Measurements from ENCODE around the gene PRM2.

The PRM2 gene

DNA sequence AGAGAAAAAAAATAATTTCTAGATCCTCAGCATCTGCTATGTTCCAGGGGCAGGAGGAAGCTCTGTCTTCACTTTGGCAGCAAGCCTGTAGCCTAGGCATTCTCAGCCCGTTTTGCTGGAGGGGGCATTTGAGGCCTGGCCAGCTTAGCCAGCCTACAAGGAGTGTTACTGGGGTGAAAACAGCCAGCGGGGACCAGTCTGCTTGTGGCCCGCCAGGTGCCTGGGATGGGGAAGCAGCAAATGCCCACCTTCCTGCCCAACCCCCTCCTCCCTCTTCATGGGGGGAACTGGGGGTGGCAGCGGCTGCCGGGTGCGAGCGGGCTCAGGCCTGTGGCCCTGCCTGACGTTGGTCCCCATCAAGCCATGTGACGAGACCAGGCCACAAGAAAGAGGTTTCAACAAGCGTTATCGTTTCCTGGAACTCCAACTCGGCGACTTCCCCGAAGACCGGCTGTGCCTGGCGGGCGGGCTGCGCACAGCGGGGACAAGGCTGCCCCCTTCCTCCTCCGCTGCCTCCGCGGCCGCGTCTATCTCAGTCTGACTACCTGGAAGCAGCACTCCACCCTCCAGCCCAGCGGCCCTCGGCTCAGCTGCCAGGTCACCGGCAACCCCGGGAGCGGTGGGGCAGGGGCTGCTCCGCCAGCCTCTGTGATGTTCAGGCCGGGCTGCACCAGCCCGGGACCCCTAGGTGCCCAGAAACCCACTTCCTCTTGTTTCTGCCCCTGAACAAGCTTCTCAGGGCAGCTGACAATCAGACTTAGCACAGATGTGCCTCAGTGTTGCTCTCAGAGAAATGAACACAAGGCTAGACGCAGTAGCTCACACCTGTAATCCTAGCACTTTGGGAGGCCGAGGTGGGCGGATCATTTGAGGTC lies 43.2 kb downstream of the PRM2 start:
- peak; percentile 85 to 89 (median 87) for DNase-seq (ENCODE audit: low read depth in 2 of 3, low spot score in 2 of 3)

DNA sequence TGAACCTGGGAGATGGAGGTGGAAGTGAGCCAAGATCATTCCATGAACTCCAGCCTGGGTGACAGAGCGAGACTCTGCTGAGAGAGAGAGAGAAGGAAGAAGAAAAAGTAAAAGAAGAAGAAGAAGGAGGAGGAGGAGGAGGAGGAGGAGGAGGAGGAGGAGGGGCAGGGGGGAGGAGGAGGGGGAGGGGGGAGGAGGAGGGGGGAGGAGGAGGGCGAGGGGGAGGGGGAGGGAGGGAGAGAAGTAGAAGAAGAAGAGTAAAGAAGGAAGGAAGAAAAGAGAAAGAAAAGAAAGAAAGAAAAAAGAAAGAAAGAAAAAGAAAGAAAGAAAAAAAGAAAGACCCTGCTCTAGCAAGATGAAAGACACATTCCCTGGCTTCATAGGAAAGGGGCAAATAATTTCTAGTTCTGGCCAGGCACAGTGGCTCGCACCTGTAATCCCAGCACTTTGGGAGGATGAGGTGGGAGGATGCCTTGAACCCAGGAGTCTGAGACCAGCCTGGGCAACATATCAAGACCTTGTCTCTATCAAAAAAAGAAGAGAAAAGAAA lies 43.9 kb downstream of the PRM2 start:
- DNase-seq (ENCODE audit: low read depth in 2 of 3, low spot score in 2 of 3), result no peak

DNA sequence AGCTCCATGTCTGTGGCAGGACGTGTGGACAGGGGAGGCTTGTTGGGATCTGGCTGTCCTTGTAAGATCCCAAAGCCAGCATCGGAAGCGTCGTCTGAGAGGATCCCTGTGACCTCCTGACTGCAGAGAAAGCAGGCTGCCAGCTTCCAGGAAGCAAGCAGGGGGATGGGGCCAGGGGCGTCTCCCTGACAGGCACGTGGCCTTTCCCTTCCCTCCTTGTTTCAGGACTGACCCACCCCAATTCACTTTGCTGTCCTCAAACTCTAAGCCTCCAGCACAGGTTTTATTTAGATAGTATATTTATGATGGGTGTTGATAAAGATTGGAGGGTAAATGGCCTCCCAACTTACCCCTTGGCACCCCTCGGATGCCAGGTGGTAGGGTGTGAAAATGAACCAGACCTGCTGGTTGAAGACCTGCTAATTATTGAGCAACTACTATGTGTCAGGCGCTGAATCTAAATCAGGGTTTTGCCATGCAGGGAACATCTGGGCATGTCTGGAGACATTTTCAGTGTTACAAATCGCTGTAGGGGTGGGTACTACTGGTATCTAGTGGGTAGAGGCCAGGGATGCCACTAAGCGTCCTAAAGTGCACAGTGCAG lies 44.8 kb downstream of the PRM2 start:
- DNase-seq (ENCODE audit: low read depth in 2 of 3, low spot score in 2 of 3), result no peak

DNA sequence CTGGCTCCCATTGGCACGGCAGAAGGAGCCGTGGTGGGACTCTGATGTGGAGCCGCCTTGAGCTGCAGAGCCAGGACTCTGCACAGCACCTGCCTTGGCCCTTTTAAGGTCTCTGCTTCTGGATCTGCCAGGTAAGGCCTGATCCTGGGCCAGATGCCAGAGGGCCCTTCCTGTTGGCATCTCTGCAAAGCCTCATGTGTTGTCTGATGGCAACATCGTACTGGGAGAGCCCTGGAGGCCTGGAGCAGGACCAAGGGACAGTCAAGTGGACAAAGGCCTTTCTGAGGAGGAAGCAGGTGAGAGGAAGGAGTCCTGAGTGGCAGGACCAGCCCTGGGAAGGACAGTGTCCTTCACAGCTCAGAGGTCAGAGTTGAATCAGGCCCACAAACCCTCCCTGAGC lies 46.4 kb downstream of the PRM2 start:
- no peak for DNase-seq (ENCODE audit: low read depth in 2 of 3, low spot score in 2 of 3)

DNA sequence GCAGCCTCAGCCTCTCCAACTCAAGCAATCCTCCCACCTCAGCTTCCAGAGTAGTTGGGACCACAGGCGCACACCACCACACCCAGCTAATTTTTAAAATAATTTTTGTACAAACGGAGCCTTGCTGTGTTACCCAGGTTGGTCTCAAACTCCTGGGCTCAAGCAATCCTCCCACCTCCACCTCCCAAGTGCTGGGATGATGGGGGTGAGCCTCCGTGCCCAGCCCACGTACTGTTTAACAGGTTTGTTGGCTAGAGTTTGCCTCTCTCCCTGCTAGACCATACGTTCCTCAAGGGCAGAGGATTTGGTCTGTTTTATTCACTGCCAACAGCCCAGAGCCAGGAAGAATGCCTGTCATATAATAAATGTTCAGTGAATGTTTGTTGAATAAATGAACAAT lies 46.8 kb downstream of the PRM2 start:
- no peak for DNase-seq (ENCODE audit: low read depth in 2 of 3, low spot score in 2 of 3)

DNA sequence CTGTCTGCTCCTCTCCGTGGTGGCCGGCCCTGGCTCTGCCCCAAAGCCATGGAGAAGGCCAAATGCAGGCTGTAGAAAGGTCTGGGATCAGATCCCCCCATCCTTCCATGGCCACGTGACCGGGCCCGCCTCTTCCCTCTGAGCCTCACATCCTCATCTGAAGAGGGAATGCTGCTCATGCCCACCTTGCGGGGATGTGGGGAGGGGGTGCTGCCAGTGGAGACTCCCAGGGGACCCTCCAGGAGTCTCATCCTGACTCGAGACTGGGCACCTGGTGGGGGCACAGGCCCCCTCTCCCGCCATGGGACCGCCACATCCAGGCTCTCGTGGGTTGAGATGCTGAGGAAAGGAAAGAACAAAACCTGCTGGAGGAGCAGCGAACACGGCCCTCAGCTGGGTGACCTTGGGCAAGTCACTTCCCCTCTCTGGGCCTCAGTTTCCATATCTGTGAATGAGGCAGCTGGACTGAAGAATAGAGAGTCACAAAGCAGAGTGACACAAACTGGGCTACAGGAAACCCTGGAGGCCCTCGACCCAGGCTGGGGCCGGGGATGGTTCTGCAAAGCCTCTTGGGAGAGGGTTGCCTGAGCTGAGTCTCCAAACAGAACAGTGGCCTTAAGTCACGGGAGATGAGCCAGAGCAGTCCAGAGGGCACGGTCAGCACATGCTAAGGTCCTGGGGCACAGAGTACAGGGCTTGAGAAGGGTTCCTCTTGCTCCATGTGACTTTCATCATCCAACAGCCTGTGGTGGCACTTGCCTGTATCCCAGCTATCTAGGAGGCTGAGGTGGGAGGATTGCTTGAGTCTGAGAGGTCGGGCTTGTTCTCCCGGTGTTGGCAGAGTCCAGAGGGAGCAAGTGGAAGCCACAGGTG lies 50.4 kb downstream of the PRM2 start:
- DNase-seq (ENCODE audit: low read depth in 2 of 3, low spot score in 2 of 3), result no peak
